CD4-positive, alpha-beta T cell treated with Interleukin-1 beta for 1 hour (primary cell): ENCODE measurements around the gene LEMD2.

Experiments
- DNase-seq, 2 donors: peaks; one replicate each; pipeline ENCODE4 v3.0.0-alpha.2; 2020 to 2022

The LEMD2 gene

GRCh38 chr6:33732817-33733708 lies 55.9 kb downstream of the LEMD2 start:
- DNase-seq: no peak

- no peak for DNase-seq
Measured at GRCh38 chr6:33732385-33732784, 56.5 kb downstream of the LEMD2 start.

DNA sequence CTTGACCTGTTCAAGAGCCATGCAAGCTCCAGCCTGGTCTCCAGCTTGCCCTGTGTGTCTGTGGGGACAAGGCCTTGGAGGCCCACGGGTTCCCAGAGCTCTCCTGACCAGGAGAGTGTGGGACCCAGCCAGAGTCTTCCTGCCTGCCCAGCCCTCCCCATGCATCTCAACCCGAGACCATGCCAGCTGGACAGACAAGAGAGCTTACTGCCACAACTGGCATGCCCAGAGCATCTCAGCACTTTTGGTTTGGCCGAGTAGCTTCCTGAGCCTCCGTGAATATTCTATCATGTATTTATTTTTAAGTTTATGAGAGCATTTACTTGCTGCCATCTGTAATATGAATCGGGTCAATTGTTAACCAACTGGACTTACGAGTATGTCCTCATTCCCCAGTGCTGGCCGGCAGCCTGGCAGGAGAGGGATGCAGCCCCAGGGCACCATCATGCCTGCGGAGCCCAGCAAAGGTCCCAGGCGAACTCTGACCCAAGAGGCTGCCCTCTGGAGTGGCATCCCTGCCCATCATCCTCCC lies 57.1 kb downstream of the LEMD2 start:
- DNase-seq: no peak

GRCh38 chr6:33731035-33731434 lies 57.9 kb downstream of the LEMD2 start:
- DNase-seq: no peak

GRCh38 chr6:33730611-33731010 lies 58.3 kb downstream of the LEMD2 start:
- DNase-seq: no peak

- no peak for DNase-seq
Measured at GRCh38 chr6:33729059-33729458, 59.9 kb downstream of the LEMD2 start.

- DNase-seq: no peak
Measured at GRCh38 chr6:33728438-33728837, 60.5 kb downstream of the LEMD2 start.

DNA sequence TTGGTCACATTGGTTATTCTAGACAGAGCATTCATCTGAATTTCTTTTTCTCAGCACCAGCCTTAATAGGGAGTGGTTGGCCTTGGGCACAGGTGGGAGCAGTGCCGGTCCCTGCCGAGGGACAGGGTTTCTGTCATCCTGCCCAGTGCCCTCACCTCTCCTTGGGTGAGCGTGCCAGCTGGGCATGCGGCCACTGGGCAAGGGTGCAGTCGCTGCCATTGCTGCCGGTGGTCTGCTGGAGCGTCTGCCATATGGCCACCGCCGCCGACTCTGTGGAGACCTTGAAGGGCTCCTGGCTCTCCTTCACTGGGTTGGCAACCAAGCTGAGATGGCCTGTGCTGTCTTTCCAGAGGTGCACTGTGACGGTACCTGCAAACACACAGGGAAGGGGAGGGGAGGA lies 61.0 kb downstream of the LEMD2 start:
- DNase-seq: no peak

GRCh38 chr6:33727126-33727525 lies 61.8 kb downstream of the LEMD2 start:
- DNase-seq: no peak

DNA sequence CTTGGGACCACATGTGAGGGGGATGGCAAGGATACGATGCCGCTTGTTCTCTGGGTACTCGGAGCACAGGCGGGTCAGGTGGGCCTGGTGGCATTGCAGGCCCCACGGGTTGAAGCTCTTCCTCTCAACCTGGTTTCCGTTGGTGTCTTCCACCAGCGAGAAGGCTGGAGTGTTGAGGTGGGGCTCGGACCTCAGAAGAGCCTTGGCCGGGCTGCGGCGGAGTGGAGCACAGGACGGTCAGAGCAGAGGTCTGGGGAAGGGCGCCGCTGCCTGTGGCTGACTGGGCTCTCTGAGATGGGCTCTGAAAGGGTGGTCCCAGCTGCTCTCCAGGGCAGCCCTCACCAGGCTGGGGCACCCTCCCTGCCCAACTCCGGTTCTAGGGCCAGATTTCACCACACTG lies 62.2 kb downstream of the LEMD2 start:
- no peak for DNase-seq

- DNase-seq: no peak
Measured at GRCh38 chr6:33725891-33726673, 62.8 kb downstream of the LEMD2 start.

DNA sequence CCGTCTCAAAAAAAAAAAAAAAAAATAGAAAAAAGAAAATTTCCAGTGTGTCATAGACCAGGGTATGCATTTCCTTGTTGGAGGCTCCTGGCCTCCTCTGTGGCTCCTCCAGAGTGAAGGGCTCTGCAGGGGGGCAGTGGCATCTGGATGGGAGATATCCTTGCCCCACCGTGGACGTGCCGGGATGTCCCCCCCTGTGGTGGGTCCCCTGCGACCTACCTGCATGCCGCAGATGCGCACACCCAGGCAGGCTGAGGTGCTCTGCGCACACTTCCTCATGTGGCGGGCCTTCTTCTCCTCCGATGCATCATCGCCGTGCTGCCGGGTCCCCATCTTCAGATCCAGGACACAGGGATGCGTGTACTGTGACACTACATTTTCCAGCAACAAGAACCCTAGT lies 63.7 kb downstream of the LEMD2 start:
- no peak for DNase-seq

DNA sequence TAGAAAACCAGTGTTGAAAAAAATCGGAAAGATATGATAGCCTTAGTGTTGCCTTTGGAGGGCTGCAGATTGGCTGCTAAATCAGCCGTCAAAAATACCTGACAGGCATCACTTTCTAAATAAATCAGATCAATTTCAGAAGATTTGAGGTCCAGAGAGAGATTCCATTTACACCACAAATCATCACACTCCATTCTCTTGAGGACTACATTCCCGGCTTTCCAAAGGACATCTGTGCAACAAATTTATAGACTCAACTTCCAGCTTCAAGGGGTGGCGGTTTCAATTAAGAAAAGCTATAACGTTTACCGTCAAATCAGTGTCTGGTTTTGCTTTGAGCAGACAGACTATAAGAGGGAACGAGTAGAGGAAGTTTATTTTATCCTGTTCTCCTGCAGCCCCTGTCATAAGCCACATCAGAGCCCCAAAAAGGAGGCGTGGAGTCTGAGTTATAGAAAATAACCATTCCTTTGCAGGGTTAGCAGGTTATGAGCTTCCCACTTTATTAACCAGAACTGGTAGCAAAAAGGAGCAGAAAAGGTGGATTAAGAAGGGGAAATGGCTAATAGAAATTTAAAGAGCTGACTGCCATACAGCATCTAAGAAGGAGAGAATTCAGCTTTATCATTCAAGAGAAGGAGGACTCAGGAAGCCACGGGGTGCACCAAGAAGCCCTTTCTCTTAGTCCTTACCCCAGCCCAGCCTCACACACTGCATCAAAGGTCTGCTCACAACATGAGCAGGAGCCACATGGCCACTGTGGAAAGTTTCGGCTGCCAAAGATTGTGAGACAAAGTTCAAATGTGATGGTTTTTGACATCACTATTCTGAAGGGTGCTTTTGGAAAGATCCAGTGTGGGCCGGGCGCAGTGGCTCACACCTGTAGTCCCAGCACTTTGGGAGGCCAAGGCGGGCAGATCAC lies 64.6 kb downstream of the LEMD2 start:
- no peak for DNase-seq

- no peak for DNase-seq
Measured at GRCh38 chr6:33723371-33724085, 65.4 kb downstream of the LEMD2 start.

DNA sequence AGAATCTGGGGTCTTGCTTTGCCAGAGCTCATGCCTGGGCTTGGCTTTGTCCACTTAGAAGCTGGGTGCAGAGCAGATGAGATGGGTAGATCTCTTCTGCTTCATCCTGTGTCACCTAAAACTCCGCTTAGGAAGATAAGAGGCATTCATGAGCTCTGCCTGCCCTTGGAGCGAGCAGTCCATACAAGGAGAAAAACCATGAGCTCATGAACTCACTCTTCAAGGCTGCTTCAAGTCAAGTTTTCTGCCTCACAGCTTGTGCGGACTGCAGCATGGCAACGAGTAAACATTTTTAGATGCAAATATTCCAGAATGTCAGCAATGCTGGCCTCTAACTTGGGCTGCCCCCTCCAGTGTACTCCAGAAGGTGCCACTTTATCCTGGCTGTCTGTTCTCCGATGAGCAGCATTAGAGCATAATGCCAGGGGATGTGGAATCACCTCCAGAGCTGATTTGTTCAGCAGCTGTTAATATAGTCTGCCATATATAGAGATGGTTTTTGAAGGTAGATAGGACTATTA lies 66.8 kb downstream of the LEMD2 start:
- DNase-seq: no peak

DNA sequence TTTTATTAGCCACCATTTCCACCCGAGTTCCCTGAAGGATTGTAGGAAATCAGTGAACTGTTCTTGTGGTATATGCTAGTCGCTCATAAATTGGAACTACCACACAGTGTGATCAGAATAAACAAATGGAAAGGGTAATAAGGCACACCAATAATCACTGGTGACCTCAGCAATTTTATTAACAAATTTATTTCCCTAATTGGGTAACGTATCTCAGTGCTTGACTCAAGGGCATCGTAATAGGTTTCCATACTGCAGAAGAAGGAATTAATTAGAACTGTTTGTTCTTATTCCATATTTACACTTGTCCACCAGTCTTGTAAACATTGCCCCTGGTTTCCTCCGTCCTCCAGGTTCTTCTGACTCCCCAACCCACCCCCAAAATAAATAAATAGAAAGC lies 67.4 kb downstream of the LEMD2 start:
- no peak for DNase-seq
